HEK293 (cell line): ENCODE measurements around the gene CXorf65.

Source experiments
- GLIS2 ChIP-seq: fragments of 450-650 bp; formaldehyde crosslinking; IDR thresholded peaks from 2 replicates; pipeline ENCODE4 v1.5.1; 2016; ENCODE audit warnings: missing biosample characterization, missing genetic modification characterization
- HOXC10 ChIP-seq: sonication (generic); formaldehyde crosslinking; IDR thresholded peaks from 2 replicates; pipeline ENCODE4 v1.8.1; 2023; ENCODE audit warnings: mild to moderate bottlenecking, missing genetic modification reagents
- KLF10 ChIP-seq: fragments of 450-650 bp; IDR thresholded peaks from 2 replicates; pipeline ENCODE4 v1.5.1; 2018; ENCODE audit warnings: missing biosample characterization, mild to moderate bottlenecking, missing genetic modification characterization
- SCRT1 ChIP-seq: fragments of 450-650 bp; formaldehyde crosslinking; IDR thresholded peaks from 2 replicates; pipeline ENCODE4 v1.5.1; 2016; ENCODE audit warnings: missing biosample characterization, missing genetic modification characterization, borderline replicate concordance
- TCF7L2 ChIP-seq: IDR thresholded peaks from 2 replicates; pipeline ENCODE4 v1.6.1; 2011; ENCODE audit warnings: low read depth, mild to moderate bottlenecking, inconsistent platforms, low read length, moderate library complexity, borderline replicate concordance
- ZNF121 ChIP-seq: fragments of 450-650 bp; formaldehyde crosslinking; IDR thresholded peaks from 2 replicates; pipeline ENCODE4 v1.5.1; 2016; ENCODE audit warnings: missing biosample characterization, missing genetic modification characterization
- ZNF239 ChIP-seq: fragments of 450-650 bp; formaldehyde crosslinking; IDR thresholded peaks from 2 replicates; pipeline ENCODE4 v1.5.1; 2016; ENCODE audit warnings: missing biosample characterization, missing genetic modification characterization
- ZNF391 ChIP-seq: fragments of 450-650 bp; formaldehyde crosslinking; IDR thresholded peaks from 2 replicates; pipeline ENCODE4 v1.5.1; 2016; ENCODE audit warnings: low read depth, missing biosample characterization, missing genetic modification characterization, borderline replicate concordance
- ZNF600 ChIP-seq: fragments of 450-650 bp; formaldehyde crosslinking; IDR thresholded peaks from 2 replicates; pipeline ENCODE4 v1.5.1; 2016; ENCODE audit warnings: missing biosample characterization, missing genetic modification characterization
- ZNF747 ChIP-seq: fragments of 450-650 bp; formaldehyde crosslinking; IDR thresholded peaks from 2 replicates; pipeline ENCODE4 v1.5.1; 2016; ENCODE audit warnings: missing biosample characterization, missing genetic modification characterization
- TF ChIP-seq, protein P1 (sequence below): fragments of 450-650 bp; formaldehyde crosslinking; IDR thresholded peaks from 2 replicates; pipeline ENCODE4 v1.5.1; 2016; ENCODE audit warnings: missing biosample characterization, missing genetic modification characterization, low read depth
- TF ChIP-seq, protein P2 (sequence below): fragments of 450-650 bp; formaldehyde crosslinking; IDR thresholded peaks from 2 replicates; pipeline ENCODE4 v1.5.1; 2017; ENCODE audit warnings: missing biosample characterization, missing genetic modification characterization
- TF ChIP-seq, protein P3 (sequence below): fragments of 450-650 bp; formaldehyde crosslinking; IDR thresholded peaks from 2 replicates; pipeline ENCODE4 v1.5.1; 2016; ENCODE audit warnings: missing biosample characterization, missing genetic modification characterization

DNA sequence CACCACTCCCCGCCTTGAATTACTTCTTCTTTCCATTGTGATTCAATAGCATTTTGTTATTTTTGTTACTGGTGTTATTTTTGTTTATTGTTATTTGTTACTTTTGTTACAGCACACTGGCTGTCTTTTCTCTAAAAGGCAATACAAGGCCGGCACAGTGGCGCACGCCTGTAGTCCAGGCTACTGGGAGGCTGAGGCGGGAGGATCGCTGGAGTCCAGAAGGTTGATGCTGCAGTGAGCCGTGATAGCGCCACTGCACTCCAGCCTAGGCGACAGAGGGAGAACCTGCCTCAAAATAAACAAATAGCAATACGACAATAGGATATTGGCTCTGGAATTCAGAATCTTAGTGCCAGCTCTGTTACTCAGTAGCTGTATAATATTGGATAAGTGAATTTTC lies 10.8 kb upstream of the CXorf65 start:
- TF ChIP-seq, protein P1, sequence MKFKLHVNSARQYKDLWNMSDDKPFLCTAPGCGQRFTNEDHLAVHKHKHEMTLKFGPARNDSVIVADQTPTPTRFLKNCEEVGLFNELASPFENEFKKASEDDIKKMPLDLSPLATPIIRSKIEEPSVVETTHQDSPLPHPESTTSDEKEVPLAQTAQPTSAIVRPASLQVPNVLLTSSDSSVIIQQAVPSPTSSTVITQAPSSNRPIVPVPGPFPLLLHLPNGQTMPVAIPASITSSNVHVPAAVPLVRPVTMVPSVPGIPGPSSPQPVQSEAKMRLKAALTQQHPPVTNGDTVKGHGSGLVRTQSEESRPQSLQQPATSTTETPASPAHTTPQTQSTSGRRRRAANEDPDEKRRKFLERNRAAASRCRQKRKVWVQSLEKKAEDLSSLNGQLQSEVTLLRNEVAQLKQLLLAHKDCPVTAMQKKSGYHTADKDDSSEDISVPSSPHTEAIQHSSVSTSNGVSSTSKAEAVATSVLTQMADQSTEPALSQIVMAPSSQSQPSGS (tag by site-specific recombination), result no peak
- TF ChIP-seq KLF10 (no peak), ZNF391 (no peak), ZNF600 (tag by site-specific recombination) (no peak), ZNF239 (no peak), TCF7L2 (no peak), GLIS2 (tag by site-specific recombination) (no peak), SCRT1 (tag by site-specific recombination) (no peak), HOXC10 (no peak), ZNF747 (tag by site-specific recombination) (no peak), ZNF121 (tag by site-specific recombination) (no peak)
- TF ChIP-seq, protein P2, sequence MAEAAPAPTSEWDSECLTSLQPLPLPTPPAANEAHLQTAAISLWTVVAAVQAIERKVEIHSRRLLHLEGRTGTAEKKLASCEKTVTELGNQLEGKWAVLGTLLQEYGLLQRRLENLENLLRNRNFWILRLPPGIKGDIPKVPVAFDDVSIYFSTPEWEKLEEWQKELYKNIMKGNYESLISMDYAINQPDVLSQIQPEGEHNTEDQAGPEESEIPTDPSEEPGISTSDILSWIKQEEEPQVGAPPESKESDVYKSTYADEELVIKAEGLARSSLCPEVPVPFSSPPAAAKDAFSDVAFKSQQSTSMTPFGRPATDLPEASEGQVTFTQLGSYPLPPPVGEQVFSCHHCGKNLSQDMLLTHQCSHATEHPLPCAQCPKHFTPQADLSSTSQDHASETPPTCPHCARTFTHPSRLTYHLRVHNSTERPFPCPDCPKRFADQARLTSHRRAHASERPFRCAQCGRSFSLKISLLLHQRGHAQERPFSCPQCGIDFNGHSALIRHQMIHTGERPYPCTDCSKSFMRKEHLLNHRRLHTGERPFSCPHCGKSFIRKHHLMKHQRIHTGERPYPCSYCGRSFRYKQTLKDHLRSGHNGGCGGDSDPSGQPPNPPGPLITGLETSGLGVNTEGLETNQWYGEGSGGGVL (tag by site-specific recombination), result no peak
- TF ChIP-seq, protein P3, sequence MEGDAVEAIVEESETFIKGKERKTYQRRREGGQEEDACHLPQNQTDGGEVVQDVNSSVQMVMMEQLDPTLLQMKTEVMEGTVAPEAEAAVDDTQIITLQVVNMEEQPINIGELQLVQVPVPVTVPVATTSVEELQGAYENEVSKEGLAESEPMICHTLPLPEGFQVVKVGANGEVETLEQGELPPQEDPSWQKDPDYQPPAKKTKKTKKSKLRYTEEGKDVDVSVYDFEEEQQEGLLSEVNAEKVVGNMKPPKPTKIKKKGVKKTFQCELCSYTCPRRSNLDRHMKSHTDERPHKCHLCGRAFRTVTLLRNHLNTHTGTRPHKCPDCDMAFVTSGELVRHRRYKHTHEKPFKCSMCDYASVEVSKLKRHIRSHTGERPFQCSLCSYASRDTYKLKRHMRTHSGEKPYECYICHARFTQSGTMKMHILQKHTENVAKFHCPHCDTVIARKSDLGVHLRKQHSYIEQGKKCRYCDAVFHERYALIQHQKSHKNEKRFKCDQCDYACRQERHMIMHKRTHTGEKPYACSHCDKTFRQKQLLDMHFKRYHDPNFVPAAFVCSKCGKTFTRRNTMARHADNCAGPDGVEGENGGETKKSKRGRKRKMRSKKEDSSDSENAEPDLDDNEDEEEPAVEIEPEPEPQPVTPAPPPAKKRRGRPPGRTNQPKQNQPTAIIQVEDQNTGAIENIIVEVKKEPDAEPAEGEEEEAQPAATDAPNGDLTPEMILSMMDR (tag by site-specific recombination), result no peak
